Activated naive CD8-positive, alpha-beta T cell treated with anti-CD3 and anti-CD28 coated beads for 36 hours (primary cell): Measurements from ENCODE around the gene SOCS6. TPM values are rescaled to one million over a fixed set of nuclear protein-coding genes. Genes with fewer than 3 reads are reported as not detected.
"Not testable (repeated sequence)": the region's sequence is repeated elsewhere in the genome, so short reads cannot be mapped to it uniquely, and the experiment has no call there.

Source experiments
- DNase-seq: peaks from one replicate; pipeline ENCODE4 v3.0.0; 2021
- H3K27ac Mint-ChIP-seq: one replicate; pipeline ENCODE4 v1.8.0; 2022; ENCODE audit warnings: mild to moderate bottlenecking, moderate library complexity, mixed read lengths
- H3K27me3 Mint-ChIP-seq: one replicate; pipeline ENCODE4 v1.8.0; 2022; ENCODE audit warnings: mild to moderate bottlenecking, mixed read lengths
- H3K36me3 Mint-ChIP-seq: one replicate; pipeline ENCODE4 v1.8.0; 2021; ENCODE audit warnings: mild to moderate bottlenecking, mixed read lengths
- H3K4me1 Mint-ChIP-seq: one replicate; pipeline ENCODE4 v1.8.0; 2021; ENCODE audit warnings: mixed read lengths
- H3K4me3 Mint-ChIP-seq: one replicate; pipeline ENCODE4 v1.8.0; 2022; ENCODE audit warnings: mild to moderate bottlenecking, moderate library complexity, mixed read lengths
- H3K9me3 Mint-ChIP-seq: one replicate; pipeline ENCODE4 v1.8.0; 2022; ENCODE audit warnings: mixed read lengths
- total RNA-seq, 2 experiments: library from RNA; stranded (reverse); gene quantifications; one replicate each; pipeline ENCODE4 v1.2.3, GENCODE V29; 2021

The SOCS6 gene, protein sequence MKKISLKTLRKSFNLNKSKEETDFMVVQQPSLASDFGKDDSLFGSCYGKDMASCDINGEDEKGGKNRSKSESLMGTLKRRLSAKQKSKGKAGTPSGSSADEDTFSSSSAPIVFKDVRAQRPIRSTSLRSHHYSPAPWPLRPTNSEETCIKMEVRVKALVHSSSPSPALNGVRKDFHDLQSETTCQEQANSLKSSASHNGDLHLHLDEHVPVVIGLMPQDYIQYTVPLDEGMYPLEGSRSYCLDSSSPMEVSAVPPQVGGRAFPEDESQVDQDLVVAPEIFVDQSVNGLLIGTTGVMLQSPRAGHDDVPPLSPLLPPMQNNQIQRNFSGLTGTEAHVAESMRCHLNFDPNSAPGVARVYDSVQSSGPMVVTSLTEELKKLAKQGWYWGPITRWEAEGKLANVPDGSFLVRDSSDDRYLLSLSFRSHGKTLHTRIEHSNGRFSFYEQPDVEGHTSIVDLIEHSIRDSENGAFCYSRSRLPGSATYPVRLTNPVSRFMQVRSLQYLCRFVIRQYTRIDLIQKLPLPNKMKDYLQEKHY
- total RNA-seq = 1 to 10 TPM; 2.1 to 2.2 TPM

DNA sequence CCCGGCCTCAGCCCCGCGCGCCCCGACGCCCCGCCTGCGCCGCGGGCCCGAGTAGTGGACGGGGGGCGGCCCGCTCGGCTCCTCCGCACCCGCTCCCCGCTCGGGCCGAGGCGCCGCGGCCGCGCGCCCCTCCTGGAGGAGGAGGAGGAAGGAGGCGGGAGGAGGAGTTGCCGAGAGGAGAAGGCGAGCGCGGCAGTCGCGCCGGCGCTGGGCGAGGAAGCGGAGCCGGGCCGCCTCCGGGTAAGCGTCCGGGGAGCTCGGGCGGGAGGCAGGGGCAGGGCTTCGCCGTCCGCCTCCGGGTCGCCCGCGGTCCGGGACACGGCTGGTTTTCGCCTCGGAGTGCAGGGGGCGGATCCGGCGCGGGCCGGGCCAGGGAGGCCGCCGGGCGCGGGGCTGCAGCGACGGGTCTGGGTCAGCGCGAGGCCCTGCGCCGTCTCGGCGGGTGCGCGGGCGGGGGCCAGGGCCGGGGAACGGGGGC is at the start of gene SOCS6:
TSS of gene SOCS6 (plus strand) at position 195 of the 478 bp plus-strand sequence. CDS start 35,624 bp downstream, outside the sequence.
- no peaks in the 10 kb centered on the region for H3K9me3 Mint-ChIP-seq

DNA sequence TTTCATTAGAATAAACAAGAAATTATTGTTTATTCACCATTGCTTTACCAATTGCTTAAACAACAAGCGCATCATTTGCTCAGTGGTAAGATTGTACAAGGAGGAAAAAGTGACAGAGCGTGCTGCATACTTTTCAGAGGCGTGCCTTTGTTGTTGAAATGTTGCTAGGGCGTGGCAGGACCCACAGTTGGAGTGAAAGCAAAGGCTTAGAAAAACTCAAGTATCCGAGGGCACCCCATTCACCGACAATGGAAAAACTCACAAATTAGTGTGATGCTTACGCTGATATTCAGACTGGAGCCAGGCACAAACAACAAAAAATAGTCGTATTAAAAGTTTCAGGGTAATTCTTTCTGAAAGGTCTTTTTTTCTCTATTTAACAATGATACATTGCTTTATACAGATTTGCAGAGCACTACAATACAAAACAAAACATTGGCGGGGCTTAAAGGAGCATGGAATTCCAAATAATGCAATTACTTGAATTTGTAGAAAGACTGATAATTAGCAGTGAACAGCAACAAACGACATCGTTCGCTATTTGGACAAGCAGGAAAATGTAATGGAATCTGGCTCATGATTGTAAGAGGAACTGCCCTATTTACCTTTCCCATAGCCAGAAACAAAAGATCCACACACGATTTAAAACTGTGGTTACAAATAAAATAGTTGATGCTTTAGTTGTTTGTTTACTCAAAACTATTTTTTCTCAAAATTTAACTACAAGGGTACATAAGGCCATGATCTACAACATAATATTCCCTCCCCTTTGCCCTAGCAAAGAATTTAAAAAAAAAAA is 45.5 kb upstream of the SOCS6 start:
- Mint-ChIP-seq H3K9me3 (no peaks in the 10 kb centered on the region), H3K27me3 (peaks cover 13% of the 10 kb centered on the region), H3K27ac (no peak overlapping the region), H3K4me1 (peaks cover 2% of the 10 kb centered on the region), H3K4me3 (no peak overlapping the region), H3K36me3 (no peaks in the 10 kb centered on the region)
- no peak for DNase-seq

More for the DNA sequence above, at the start of gene SOCS6:
- peaks cover 45% of the 10 kb centered on the region for H3K27me3 Mint-ChIP-seq
- H3K4me1 Mint-ChIP-seq = peaks cover 7% of the 10 kb centered on the region
- H3K4me3 Mint-ChIP-seq = peak within 1 kb of the TSS; percentile 78
- no peak within 1 kb of the TSS for H3K27ac Mint-ChIP-seq
- peak; percentile 65 for DNase-seq
- no peaks in the 10 kb centered on the region for H3K36me3 Mint-ChIP-seq

DNA sequence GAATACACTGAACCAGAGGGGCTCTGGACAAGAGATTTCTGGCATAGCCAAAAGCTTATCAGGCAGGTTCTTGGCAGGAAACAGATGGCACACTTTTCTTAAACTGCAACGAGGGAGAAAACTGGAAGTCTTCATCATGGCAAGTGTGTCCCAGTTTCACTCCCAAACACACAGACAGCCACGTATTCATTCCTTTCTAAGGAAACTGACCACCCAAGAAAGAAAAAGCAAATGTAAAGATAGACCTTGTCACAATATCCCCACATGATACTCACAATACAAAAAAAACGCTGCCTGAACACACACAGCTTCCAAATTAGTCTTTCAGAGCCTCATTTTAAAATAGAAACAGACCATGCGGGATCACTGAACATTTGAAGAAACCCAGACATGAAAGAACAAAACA is 42.8 kb upstream of the SOCS6 start:
- no peak overlapping the region for H3K4me3 Mint-ChIP-seq
- H3K27me3 Mint-ChIP-seq = peaks cover 10% of the 10 kb centered on the region
- peaks cover 2% of the 10 kb centered on the region for H3K4me1 Mint-ChIP-seq
- H3K9me3 Mint-ChIP-seq = no peaks in the 10 kb centered on the region
- DNase-seq = no peak
- H3K27ac Mint-ChIP-seq = no peak overlapping the region
- no peaks in the 10 kb centered on the region for H3K36me3 Mint-ChIP-seq

DNA sequence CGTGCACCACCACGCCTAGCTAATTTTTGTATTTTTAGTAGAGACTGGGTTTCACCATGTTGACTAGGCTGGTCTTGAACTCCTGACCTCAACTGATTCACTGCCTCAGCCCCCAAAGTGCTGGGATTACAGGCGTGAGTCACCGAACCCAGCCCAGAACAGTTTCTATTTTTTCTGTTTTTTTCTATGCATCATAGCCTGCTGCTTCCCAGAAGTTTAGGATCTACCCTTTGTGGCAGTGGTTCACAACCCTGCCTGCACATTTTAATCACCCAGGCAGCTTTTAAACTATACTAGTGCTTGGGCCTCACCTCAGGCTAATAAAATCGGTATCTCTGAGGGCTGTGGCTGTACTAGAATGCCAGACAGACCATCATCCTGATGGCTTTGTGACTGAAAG is 39.7 kb upstream of the SOCS6 start:
- no peaks in the 10 kb centered on the region for H3K9me3 Mint-ChIP-seq
- H3K4me3 Mint-ChIP-seq = no peak overlapping the region
- H3K4me1 Mint-ChIP-seq = peaks cover 2% of the 10 kb centered on the region
- H3K27ac Mint-ChIP-seq = no peak overlapping the region
- DNase-seq = no peak
- no peaks in the 10 kb centered on the region for H3K36me3 Mint-ChIP-seq
- H3K27me3 Mint-ChIP-seq = peaks cover 4% of the 10 kb centered on the region

DNA sequence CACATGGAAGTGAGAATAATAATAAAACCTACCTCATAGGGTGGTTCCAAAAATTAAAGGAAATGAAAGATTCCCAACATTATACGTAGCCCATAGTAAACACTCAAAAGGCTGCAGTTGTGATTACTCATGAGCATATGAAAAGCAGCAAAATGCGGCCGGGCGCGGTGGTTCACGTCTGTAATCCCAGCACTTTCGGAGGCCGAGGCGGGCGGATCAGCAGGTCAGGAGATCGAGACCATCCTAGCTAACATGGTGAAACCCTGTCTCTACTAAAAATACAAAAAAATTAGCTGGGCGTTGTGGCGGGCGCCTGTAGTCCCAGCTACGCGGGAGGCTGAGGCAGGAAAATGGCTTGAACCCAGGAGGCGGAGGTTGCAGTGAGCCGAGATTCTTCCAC is 39.0 kb upstream of the SOCS6 start:
- H3K36me3 Mint-ChIP-seq, H3K9me3 Mint-ChIP-seq, H3K27ac Mint-ChIP-seq, H3K4me3 Mint-ChIP-seq, H3K4me1 Mint-ChIP-seq, H3K27me3 Mint-ChIP-seq, DNase-seq: not testable (repeated sequence)

DNA sequence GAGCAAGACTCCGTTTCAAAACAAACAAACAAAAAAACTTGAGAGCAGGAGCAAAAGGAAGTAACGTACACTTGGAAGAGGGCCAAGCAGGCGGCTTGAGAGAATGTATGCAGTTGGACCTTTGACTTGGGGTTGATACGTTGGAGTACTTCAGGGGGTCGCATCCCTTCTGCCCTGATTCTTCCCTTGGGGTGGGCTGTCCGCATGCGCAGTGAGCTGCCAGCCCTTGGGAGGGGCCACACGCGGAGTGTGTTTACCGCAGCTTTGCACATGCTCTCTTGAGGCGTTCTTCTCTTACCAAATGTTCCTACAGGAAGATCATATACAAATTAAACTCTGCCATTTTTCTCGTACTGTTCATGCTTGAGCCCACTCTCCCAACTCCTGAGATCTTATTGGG is 38.1 kb upstream of the SOCS6 start:
- H3K27ac Mint-ChIP-seq = no peak overlapping the region
- no peaks in the 10 kb centered on the region for H3K9me3 Mint-ChIP-seq
- peaks cover 4% of the 10 kb centered on the region for H3K27me3 Mint-ChIP-seq
- H3K4me3 Mint-ChIP-seq = no peak overlapping the region
- H3K36me3 Mint-ChIP-seq = no peaks in the 10 kb centered on the region
- DNase-seq = no peak
- peaks cover 2% of the 10 kb centered on the region for H3K4me1 Mint-ChIP-seq

DNA sequence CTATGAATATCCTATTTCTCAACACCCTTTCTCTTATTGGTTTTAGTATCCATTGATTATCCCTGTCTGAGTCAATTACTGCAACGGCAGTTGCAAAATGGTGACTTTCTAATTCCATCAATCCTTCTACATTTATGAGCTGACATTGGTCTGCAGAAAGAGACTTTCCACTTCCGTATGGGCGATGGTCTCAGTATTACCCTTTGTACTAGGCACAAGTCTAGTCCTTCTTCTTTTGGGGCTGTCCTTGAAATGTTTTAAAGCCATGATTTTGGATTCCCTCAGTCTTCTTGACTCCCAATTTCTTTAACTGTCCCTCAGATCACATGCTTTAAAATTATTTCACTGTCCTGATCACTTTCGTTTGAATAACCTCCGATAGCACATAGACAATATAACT is 32.7 kb upstream of the SOCS6 start:
- Mint-ChIP-seq H3K36me3 (no peaks in the 10 kb centered on the region), H3K27me3 (peaks cover 7% of the 10 kb centered on the region), H3K27ac (no peak overlapping the region), H3K4me3 (no peak overlapping the region), H3K9me3 (no peaks in the 10 kb centered on the region), H3K4me1 (no peaks in the 10 kb centered on the region)
- DNase-seq = no peak

DNA sequence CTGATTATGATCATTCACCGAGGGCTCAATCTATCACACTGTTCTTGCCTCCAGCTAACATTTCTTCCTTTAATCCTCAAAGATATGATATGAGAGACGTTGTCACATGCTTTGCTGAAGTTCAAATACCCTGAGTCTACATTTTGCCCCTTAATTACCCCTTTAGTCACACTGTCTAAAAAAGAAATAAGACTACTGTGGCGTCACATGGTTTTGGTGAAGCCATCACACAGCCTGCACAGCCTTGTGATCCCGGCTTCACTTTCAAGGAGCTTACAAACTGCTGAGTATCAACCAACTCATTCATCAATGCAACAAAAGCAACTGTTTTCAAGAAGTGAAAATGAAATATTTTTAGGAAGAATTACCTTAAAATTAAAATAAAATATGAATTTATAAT is 31.9 kb upstream of the SOCS6 start:
- no peak overlapping the region for H3K27ac Mint-ChIP-seq
- no peaks in the 10 kb centered on the region for H3K4me1 Mint-ChIP-seq
- H3K36me3 Mint-ChIP-seq = no peaks in the 10 kb centered on the region
- H3K9me3 Mint-ChIP-seq = no peaks in the 10 kb centered on the region
- H3K27me3 Mint-ChIP-seq = peaks cover 7% of the 10 kb centered on the region
- DNase-seq = no peak
- H3K4me3 Mint-ChIP-seq = no peak overlapping the region

DNA sequence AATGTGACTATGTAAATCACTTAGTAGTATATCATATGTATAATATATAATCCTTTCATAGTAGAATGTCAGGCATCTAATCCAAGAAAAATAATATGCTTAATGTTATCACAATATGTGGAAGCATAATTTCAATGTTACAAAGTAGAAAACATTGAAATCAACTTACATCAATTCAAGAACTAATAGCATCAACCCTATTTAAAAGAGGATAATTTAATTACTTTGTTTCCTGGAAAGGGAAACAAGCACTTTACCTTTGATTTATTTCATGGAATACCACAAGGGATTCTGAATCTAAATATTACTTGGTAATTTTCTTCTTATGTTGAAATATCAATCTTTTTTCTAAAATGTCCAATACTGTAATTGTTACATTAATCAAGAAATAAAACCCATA is 30.6 kb upstream of the SOCS6 start:
- H3K27me3 Mint-ChIP-seq = peaks cover 10% of the 10 kb centered on the region
- no peak overlapping the region for H3K27ac Mint-ChIP-seq
- DNase-seq = no peak
- no peaks in the 10 kb centered on the region for H3K4me1 Mint-ChIP-seq
- H3K4me3 Mint-ChIP-seq = no peak overlapping the region
- H3K36me3 Mint-ChIP-seq = no peaks in the 10 kb centered on the region
- H3K9me3 Mint-ChIP-seq = no peaks in the 10 kb centered on the region

DNA sequence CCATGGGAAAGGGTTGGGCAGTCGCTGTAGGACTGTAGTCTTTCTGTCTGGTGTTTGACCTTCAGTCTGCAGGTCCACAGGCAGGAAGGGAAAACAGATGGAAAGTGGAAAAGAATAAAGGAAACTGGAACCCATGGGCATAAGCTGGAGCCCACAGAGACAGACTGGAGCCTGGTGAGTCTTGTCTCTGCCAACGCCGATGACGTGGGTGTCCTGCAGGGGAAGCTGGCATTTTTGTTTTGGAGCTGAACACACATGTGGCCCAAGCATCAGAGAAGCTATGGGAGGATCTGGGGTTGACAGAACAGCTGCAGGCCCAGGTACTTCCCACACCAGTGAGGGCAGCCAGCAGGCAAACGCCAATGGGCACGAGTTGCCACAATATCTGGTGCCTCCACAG is 28.2 kb upstream of the SOCS6 start:
- Mint-ChIP-seq H3K27ac (no peak overlapping the region), H3K4me1 (no peaks in the 10 kb centered on the region), H3K36me3 (no peaks in the 10 kb centered on the region), H3K27me3 (peaks cover 10% of the 10 kb centered on the region), H3K4me3 (no peak overlapping the region), H3K9me3 (no peaks in the 10 kb centered on the region)
- no peak for DNase-seq

DNA sequence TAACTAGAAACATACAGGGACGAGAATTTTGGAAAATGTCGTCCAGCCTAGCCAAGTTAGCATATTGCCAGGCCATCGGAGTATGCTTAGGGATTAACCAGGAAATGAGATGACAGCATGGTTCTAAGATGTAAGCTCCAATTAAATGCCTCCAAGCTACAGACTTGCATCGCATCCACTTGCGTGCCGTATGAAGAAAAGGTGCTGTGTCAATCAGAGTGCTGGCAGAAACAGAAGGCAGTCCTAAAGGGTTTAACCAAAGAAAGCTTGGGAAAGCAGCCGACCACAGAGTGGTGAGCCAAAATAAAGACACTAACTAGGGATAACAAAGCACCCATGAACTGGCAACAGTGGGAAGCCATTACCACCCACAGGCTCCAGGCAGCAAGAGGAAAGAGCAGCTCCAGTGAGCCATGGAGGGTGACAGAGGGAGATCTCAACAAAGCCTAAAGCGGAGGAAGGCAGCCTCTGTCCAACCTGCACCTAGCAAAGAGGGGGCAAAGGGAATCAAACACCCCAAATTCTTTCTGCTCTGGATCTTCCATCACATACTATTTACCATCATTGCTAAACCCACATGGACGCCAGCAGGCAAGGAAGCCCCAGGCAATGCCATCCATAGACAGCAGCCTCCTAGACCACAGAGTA is 27.6 kb upstream of the SOCS6 start:
- no peak for DNase-seq
- Mint-ChIP-seq H3K9me3 (no peaks in the 10 kb centered on the region), H3K27ac (no peak overlapping the region), H3K36me3 (no peaks in the 10 kb centered on the region), H3K4me1 (no peaks in the 10 kb centered on the region), H3K4me3 (no peak overlapping the region), H3K27me3 (peaks cover 10% of the 10 kb centered on the region)

DNA sequence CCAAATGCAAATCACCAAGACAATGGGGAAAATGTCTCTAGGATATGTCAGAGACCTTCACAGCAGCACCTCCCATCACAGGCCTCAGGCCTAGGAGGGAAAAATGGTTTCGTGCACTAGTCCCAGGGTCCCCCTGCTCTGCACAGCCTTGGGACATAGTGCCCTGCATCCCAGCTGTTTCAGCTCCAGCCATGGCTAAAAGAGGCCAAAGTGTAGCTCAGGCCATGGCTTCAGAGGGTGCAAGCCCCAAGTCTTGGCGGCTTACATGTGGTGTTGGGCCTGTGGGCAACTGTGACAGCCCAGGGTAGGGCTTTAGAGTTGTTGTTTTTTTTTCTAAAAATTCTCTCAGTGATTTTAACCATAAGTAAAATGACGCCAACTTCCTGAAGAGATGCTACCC is 25.5 kb upstream of the SOCS6 start:
- H3K27ac Mint-ChIP-seq = no peak overlapping the region
- no peak for DNase-seq
- no peaks in the 10 kb centered on the region for H3K4me1 Mint-ChIP-seq
- no peaks in the 10 kb centered on the region for H3K36me3 Mint-ChIP-seq
- peaks cover 1% of the 10 kb centered on the region for H3K9me3 Mint-ChIP-seq
- no peak overlapping the region for H3K4me3 Mint-ChIP-seq
- peaks cover 8% of the 10 kb centered on the region for H3K27me3 Mint-ChIP-seq

DNA sequence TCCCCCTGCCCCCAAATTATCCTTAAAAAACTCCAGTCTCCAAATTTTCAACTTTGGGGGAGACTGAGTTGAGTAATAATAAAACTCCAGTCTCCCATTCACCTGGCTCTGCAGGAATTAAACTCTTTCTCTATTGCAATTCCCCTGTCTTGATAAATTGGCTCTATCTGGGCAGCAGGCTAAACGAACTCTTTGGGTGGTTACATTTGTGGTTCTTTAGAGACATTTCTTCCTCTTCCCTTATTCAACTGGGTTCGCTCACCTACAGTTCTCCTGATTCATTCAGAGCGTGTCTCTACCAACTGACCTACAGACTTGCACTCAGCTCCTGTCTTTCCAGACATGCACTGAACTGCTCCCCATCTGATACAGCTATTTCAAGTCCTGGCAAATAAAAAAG is 17.1 kb upstream of the SOCS6 start:
- Mint-ChIP-seq H3K4me3 (no peak overlapping the region), H3K9me3 (peaks cover 23% of the 10 kb centered on the region), H3K4me1 (no peaks in the 10 kb centered on the region), H3K36me3 (no peaks in the 10 kb centered on the region), H3K27me3 (peaks cover 23% of the 10 kb centered on the region), H3K27ac (no peak overlapping the region)
- no peak for DNase-seq

DNA sequence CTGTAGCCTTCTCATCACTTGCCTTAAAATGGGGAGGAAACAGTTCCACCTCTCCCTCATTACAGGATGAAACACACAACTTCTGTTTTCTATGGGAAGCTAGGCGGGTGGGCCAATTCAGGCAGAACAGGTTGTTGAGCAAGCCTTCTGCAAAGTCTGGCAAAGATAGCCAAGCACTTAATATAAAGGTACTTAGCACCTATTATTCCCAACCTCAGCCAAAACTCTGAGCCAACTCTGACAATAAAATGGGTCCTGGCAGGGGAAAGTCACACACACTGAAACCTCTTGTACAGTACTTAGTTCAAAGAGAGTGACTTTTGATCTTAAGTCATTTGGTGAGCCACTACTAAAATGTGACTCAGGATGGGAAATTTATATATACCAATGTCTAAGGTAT is 15.8 kb upstream of the SOCS6 start:
- no peaks in the 10 kb centered on the region for H3K36me3 Mint-ChIP-seq
- peaks cover 24% of the 10 kb centered on the region for H3K27me3 Mint-ChIP-seq
- H3K4me3 Mint-ChIP-seq = no peak overlapping the region
- H3K4me1 Mint-ChIP-seq = no peaks in the 10 kb centered on the region
- no peak overlapping the region for H3K27ac Mint-ChIP-seq
- no peak for DNase-seq
- peaks cover 22% of the 10 kb centered on the region for H3K9me3 Mint-ChIP-seq
